Glomerular visceral epithelial cell (primary cell): Measurements from ENCODE around the gene BTBD3.

Experiments
- DNase-seq: peaks from one replicate; pipeline ENCODE4 v3.0.0-alpha.2; 2016; ENCODE audit errors: extremely low spot score

BTBD3 gene

DNA sequence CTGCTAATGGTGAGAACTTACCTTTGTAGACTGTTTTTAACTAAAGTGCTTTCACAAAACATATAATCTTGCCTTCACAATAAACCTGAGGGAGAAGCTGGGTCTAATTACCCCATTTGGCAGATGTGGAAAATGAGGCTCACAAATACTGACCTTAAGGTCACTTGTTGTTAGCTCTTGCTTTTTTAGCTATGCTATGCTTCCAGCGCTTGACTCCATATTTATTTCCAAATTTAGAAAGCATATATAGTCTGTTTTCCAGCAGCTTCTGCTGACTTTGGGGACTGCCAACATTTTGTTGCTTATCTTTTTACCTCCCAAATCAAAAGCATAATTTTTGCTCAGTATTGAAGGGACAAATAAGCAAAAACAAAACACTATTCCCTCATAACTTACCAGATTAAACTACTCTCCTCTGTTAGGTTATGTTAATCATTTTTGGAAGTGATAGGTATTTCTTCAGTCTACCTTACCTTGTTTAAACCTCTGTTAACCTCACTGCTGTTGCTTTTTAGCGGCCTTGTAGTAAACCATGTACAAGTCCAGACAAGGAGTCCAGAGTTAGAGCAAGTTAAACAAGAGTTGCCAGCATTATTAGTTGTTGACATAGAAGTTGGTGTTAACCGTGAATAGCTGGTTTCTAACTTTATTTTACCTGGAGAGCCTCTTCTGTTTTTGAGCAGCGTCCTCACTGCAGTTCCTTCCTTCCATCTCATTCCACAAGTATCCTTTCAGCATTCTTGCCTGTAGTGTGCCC, 4.9 kb upstream of the BTBD3 start:
- DNase-seq = no peak

GRCh38 chr20:11918391-11918845, 725 bp downstream of the BTBD3 start:
- no peak for DNase-seq

DNA sequence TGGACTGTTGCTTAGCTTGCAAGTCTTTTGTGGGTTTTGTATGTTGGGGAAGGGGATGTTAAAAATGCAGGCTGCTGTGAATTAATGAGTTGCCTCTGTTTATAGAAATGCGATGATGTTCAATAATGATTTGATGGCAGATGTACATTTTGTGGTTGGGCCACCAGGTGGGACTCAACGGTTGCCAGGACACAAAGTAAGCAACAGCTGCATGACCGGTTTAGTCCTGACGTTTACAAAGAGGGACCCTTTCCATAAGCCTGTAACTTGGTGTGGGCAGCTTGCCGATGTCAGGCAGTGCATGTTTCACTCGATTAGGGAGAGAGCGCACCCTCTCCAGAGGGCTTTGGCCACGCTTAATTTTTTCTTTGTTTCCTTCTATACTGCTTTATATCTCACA, 1.3 kb downstream of the BTBD3 start:
- DNase-seq = no peak

DNA sequence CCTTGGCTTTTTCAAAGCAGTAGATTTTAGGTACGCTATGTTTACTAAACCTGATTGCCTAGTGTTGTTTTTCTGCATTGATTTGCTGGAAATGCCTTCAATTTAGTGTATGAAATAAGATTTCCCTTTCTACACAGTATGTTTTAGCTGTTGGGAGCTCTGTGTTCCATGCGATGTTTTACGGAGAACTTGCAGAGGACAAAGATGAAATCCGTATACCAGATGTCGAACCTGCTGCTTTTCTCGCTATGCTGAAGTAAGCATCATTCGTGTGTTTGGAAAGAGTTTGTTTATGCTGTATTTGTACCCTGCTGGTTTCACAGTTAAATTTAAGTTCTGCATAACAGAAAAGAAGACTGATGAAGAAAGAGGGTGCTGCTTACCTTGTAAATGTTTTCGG, 1.9 kb downstream of the BTBD3 start:
- DNase-seq = no peak

DNA sequence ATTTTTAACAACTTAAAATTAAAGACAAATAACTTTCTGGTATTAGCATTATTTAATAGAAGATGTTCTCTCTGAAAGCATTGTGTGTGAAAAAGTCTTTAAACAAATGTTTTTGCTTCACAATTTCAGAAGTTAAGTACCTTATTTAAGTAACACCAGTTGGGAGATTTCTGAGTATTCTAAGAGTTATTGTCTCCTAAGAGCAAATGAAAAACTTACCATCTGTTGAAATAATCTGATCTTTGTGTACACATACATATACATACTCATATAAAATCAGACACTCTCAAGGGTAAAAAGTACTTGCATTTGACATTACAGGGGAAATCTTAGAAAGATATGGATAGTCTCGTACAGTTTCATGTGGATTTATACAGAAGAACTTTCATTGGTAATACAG, 2.4 kb downstream of the BTBD3 start:
- no peak for DNase-seq

DNA sequence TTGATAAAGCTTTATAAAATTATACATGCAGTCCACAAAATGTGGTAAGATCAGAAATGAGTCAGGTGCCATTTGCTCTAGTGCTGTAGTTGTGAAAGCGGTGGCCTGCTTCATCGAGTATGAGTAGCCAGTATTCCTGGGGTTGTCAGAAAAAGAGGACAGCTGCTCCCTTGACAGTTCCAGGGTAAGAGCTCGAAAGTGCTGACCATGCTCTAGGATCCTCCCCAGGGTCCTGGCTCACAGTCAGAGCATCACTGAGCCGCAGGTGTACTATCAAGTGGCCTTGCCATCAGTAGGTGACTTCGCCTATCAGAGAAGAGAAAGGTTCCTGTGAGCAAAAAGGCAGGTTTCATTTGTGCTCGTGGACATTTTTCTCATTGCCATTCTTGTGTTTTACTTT, 3.6 kb downstream of the BTBD3 start:
- no peak for DNase-seq

GRCh38 chr20:11922561-11922960, 4.9 kb downstream of the BTBD3 start:
- DNase-seq = no peak

- DNase-seq = no peak
These were observed 7.2 kb downstream of the BTBD3 start for GRCh38 chr20:11924923-11925322.

- DNase-seq = no peak
These were observed 8.8 kb downstream of the BTBD3 start for GRCh38 chr20:11926292-11926998.

DNA sequence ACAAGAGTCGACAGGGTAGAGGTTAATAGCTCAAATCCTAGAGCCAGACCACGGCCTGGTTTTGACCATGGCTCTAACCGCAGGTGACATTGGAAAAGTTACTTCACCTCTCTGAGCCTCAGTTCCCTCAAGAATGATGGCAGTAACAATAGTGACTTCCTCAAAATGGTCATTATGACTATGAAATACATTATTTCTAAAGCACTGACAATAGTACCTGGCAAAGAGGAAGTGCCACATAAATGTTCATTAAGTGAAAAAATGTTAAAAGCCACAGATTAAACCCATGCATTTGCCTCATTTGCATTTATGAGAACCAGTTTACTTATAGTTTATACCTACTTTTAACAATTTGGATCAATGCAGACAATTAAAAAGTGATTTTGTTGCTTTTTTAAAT, 12.3 kb downstream of the BTBD3 start:
- no peak for DNase-seq

GRCh38 chr20:11935212-11936154, 17.8 kb downstream of the BTBD3 start:
- no peak for DNase-seq

DNA sequence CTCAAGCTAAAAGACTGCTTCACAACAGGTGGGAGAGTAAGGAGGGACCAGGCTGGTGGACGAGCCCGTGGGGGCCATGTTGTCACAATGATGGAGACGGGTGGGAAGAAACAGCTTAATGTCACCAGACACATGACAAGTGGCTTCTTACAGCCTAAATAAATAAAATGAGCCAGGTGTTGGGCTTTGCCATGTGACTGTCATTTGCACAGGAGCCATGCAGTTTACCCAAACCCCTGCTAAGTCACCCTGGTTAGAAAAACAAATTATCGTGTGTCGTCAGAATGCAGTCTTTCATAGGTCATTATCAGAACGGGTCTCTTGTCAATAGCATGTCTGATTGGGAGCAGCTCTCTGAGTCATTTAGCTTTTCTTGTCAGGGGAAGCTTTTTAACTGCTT, 18.5 kb downstream of the BTBD3 start:
- DNase-seq = no peak

DNA sequence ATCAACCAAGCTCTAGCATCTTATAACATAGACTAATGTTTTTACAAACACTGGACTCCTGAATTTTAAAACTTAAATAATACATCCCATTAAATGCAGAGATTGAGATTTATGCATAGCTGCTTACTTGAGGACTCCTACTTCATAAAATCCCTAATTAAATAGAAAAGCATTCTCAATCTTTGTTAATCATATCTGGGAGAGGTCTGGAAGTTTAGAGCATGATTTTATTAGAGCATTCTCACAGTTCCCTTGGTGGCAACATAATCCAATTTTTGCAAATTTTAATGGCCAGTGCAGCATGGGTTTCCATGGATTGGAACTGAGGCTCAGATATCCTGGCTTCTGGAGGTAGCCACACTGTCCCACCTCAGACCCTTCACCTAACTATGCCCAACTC, 19.5 kb downstream of the BTBD3 start:
- DNase-seq = no peak

DNA sequence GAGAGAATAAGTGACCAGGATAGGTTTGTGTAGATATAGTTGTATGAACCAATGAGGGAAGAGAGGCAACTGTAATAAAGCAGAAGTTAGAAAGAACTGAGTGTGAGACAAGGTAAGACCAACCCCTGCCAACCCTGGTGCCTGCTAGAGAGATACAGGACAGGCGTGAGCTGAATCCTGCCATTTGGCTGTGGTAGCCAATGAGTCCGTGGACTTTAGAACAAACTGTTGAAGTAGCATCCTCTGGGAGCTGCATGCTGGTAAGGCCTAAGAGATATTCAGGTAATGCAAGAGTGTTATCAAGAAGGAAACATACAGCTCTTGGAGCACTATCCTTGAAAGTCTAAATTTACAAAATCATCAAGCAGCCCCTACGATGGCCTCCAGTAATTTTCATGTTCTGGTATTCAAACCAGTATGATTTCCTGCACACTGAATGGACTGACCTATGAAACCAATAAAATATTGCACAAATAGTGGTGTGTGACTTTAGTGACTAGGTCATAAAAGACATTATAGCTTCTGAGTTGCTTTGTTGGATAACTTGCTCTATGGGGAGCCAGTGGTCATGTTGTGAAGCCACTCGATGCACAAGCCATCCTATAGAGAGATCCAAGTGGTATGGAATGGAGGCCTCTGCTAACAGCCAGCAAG, 24.0 kb downstream of the BTBD3 start:
- DNase-seq = no peak

GRCh38 chr20:11943778-11944177, 26.1 kb downstream of the BTBD3 start:
- DNase-seq = no peak

GRCh38 chr20:11948806-11949205, 31.1 kb downstream of the BTBD3 start:
- no peak for DNase-seq

GRCh38 chr20:11949711-11950110, 32.0 kb downstream of the BTBD3 start:
- no peak for DNase-seq

DNA sequence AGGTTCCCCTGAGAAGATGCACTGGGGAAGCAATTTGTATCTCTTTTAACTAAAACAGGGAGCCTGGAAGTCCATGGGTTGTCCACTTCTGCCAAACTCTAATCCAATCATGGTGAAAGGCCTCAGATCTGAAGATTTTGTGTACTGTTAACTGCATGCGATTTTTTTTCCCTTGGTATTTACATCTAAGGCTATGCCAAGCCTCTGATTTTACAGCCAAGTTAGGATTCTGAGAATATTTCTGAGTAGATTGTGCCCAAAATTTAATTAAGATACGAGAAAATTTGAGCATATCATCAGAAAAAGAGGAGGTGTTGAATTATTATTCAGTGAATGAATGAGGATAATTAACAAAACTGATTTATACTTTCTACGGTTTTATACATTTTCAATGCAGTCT, 34.0 kb downstream of the BTBD3 start:
- no peak for DNase-seq

DNA sequence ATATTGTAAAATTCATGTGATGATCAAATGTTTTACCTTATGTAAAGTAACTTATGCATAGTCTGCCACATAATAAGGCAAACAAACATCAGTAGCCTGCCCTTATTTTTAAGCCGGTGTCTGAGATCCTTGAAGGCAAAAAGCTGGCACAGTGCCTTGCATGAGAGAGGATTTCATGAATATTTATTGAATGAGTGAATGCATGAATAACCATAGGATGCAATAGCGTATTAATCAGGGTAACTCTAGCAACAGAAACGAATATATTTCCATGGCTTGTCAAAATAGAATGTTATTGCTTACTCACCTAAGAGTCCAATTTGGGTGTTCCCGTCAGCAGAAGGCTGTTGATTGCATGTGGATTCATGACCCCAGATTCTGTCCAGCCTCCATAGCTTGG, 34.9 kb downstream of the BTBD3 start:
- no peak for DNase-seq

- DNase-seq = no peak
These were observed 40.2 kb downstream of the BTBD3 start for GRCh38 chr20:11957911-11958310.

DNA sequence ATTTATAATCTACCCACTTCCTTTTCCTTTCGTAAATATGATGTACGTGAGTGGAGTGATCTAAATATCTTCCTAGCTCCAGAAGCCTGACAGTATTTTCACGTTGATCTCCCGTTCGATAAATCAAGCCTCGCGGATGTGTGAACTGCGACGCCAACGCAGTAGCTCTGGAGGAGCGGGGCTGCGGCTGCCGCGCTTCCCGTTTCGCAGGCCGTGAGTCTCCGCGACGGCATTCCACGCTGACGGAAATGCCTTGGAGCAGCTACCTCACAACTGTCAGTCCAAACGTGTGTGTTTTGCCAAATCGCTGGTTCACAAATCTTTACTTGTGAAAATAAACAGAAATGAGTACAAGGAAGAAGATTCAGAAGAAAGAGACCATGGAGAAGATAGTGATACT, 41.2 kb downstream of the BTBD3 start:
- no peak for DNase-seq

GRCh38 chr20:11965602-11966001, 47.9 kb downstream of the BTBD3 start:
- DNase-seq = no peak
